ENCODE results near the gene CCDC121.

Gene CCDC121

DNA sequence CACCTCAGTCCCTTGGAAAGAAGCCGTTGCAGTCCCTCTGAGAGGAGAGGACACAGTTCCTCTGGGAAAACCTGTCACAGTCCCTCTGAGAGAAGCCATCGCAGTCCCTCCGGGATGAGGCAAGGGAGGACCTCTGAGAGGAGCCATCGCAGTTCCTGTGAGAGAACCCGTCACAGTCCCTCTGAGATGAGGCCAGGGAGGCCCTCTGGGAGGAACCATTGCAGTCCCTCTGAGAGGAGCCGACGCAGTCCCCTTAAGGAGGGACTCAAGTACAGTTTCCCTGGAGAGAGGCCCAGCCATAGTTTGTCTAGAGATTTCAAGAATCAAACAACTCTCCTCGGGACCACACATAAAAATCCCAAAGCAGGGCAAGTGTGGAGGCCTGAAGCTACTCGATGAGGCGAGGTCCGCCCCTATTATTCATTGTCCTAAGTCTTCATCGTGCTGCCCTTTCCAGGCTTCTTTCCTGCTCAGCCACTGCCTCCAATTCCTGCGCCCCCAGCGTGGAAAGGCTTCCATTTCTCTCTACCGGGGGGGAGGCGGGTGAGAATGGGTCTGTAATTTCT, 46.6 kb downstream of the CCDC121 start:
- no peak for DNase-seq (ENCODE audit: low read depth)

DNA sequence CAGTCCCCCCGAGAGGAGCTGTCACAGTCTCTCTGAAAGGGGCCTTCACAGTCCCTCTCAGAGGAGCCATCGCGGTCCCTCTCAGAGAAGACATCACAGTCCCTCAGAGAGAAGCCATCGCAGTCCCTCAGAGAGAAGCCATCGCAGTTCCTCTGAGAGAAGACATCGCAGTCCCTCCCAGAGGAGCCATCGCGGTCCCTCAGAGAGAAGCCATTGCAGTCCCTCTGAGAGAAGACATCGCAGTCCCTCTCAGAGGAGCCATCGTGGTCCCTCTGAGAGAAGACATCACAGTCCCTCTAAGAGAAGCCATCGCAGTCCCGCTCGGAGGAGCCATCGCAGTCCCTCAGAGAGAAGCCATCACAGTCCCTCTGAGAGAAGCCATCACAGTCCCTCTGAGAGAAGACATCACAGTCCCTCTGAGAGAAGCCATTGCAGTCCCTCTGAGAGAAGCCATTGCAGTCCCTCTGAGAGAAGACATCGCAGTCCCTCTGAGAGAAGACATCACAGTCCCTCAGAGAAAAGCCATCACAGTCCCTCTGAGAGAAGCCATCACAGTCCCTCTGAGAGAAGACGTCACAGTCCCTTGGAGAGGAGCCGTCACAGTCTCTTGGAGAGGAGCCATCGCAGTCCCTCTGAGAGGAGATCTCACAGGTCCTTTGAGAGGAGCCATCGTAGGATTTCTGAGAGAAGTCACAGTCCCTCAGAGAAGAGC, 47.2 kb downstream of the CCDC121 start:
- DNase-seq (ENCODE audit: low read depth), result no peak
